IMR-90 (cell line): ENCODE data around the gene ACVR1B. TPM values are rescaled to one million over a fixed set of nuclear protein-coding genes. Genes with fewer than 3 reads are reported as not detected.
A peak's percentile ranks its signal among the peaks of the same experiment; 100 is the strongest.

ENCODE experiments used
- ATAC-seq: fragments of 200-7000 bp; cut with Tn5 transposase; 2 replicates; pipeline ENCODE4 v1.9.1; 2020; ENCODE audit warnings: low read depth, mild to moderate bottlenecking, moderate library complexity
- BruUV-seq: library from RNA; stranded (reverse); fragments of 400-500 nt; replicated peaks from 2 replicates; lab custom pipeline; 2021; lab: Mats Ljungman, UMichigan
- CTCF ChIA-PET: fragments of 300-600 bp; formaldehyde crosslinking; extraction: SDS; loops from one replicate; lab custom pipeline; 2021; ENCODE audit warnings: antibody characterized with exemption; lab: Yijun Ruan, JAX
- POLR2A ChIA-PET: fragments of 300-600 bp; sonication (Branson Sonifier 250); formaldehyde crosslinking; loops from one replicate; lab custom pipeline; 2022; ENCODE audit warnings: antibody characterized with exemption; ENCODE audit not compliant: unreplicated experiment; lab: Charles Lee
- DNase-seq: peaks from one replicate; pipeline ENCODE4 v3.0.0; 2013
- H2AFZ ChIP-seq: replicated peaks from 2 replicates; pipeline ENCODE3; 2013; ENCODE audit warnings: low read length, mild to moderate bottlenecking; ENCODE audit not compliant: poor library complexity
- H2AK5ac ChIP-seq: 2 replicates; pipeline ENCODE4 v1.6.1; 2013; ENCODE audit warnings: low read depth, low read length, inconsistent platforms
- H2AK9ac ChIP-seq: replicated peaks from 2 replicates; pipeline ENCODE3; 2013; ENCODE audit warnings: mild to moderate bottlenecking, low read depth, low read length, moderate library complexity; ENCODE audit not compliant: poor library complexity
- H2BK120ac ChIP-seq: 2 replicates; pipeline ENCODE4 v1.6.1; 2013; ENCODE audit warnings: low read depth, low read length, inconsistent platforms
- H2BK15ac ChIP-seq: 3 replicates; pipeline ENCODE4 v1.6.1; 2013; ENCODE audit warnings: low read depth, low read length, inconsistent platforms
- H2BK20ac ChIP-seq: 2 replicates; pipeline ENCODE4 v1.6.1; 2013; ENCODE audit warnings: low read depth, mild to moderate bottlenecking, inconsistent platforms, low read length, moderate library complexity
- H2BK5ac ChIP-seq: 2 replicates; pipeline ENCODE4 v1.6.1; 2013; ENCODE audit warnings: mild to moderate bottlenecking, low read depth, low read length, inconsistent platforms; ENCODE audit not compliant: poor library complexity, severe bottlenecking
- H3K14ac ChIP-seq: replicated peaks from 2 replicates; pipeline ENCODE4 v1.6.1; 2013; ENCODE audit warnings: low read depth, low read length, inconsistent platforms
- H3K18ac ChIP-seq: 2 replicates; pipeline ENCODE4 v1.6.1; 2013; ENCODE audit warnings: low read depth, low read length, control low read depth
- H3K23ac ChIP-seq: 2 replicates; pipeline ENCODE4 v1.6.1; 2013; ENCODE audit warnings: low read depth, low read length, inconsistent platforms
- H3K27ac ChIP-seq: 2 replicates; pipeline ENCODE4 v1.5.1; 2013; ENCODE audit warnings: mild to moderate bottlenecking, control low read depth, low read length; ENCODE audit not compliant: insufficient read depth
- H3K27me3 ChIP-seq: 2 replicates; pipeline ENCODE4 v1.6.1; 2013; ENCODE audit warnings: low read length; ENCODE audit not compliant: control insufficient read depth, insufficient read depth
- H3K36me3 ChIP-seq: 2 replicates; pipeline ENCODE4 v1.6.1; 2013; ENCODE audit warnings: low read length, mixed read lengths; ENCODE audit not compliant: control insufficient read depth, insufficient read depth
- H3K4ac ChIP-seq: 2 replicates; pipeline ENCODE4 v1.6.1; 2013; ENCODE audit warnings: low read depth, low read length, inconsistent platforms
- H3K4me1 ChIP-seq: 2 replicates; pipeline ENCODE4 v1.6.1; 2013; ENCODE audit warnings: low read length, mixed read lengths; ENCODE audit not compliant: control insufficient read depth, insufficient read depth
- H3K4me2 ChIP-seq: 2 replicates; pipeline ENCODE4 v1.6.1; 2013; ENCODE audit warnings: low read depth, mild to moderate bottlenecking, control low read depth, low read length, moderate library complexity
- H3K4me3 ChIP-seq: 2 replicates; pipeline ENCODE4 v1.5.1; 2013; ENCODE audit warnings: low read depth, mild to moderate bottlenecking, control low read depth, low read length, moderate library complexity; ENCODE audit not compliant: insufficient read depth
- H3K56ac ChIP-seq: 2 replicates; pipeline ENCODE4 v1.6.1; 2013; ENCODE audit warnings: low read length, inconsistent platforms; ENCODE audit not compliant: insufficient read depth; ENCODE audit errors: extremely low read depth
- H3K79me1 ChIP-seq, 2 experiments: 2 replicates each; pipeline ENCODE4 v1.6.1; 2013; ENCODE audit warnings: low read length in 2 of 2, inconsistent platforms in 1 of 2, low read depth in 1 of 2
- H3K9ac ChIP-seq: 2 replicates; pipeline ENCODE4 v1.6.1; 2013; ENCODE audit warnings: low read depth, low read length, control low read depth
- H3K9me1 ChIP-seq: 2 replicates; pipeline ENCODE4 v1.6.1; 2013; ENCODE audit warnings: low read length, inconsistent platforms; ENCODE audit not compliant: insufficient read depth
- H3K9me3 ChIP-seq: 2 replicates; pipeline ENCODE4 v1.6.1; 2013; ENCODE audit warnings: low read length; ENCODE audit not compliant: control insufficient read depth, insufficient read depth
- H4K20me1 ChIP-seq: 2 replicates; pipeline ENCODE4 v1.6.1; 2013; ENCODE audit warnings: low read length, inconsistent platforms; ENCODE audit not compliant: insufficient read depth
- H4K5ac ChIP-seq: 2 replicates; pipeline ENCODE4 v1.6.1; 2013; ENCODE audit warnings: mild to moderate bottlenecking, low read depth, low read length, control low read depth
- H4K8ac ChIP-seq, 2 experiments: 2 replicates each; pipeline ENCODE4 v1.6.1; 2013; ENCODE audit warnings: low read depth in 2 of 2, low read length in 2 of 2, control low read depth in 1 of 2, inconsistent platforms in 1 of 2
- H4K91ac ChIP-seq: 2 replicates; pipeline ENCODE4 v1.6.1; 2013; ENCODE audit warnings: low read depth, low read length, inconsistent platforms; ENCODE audit not compliant: insufficient read depth
- BHLHE40 ChIP-seq: fragments of 150-350 bp; IDR thresholded peaks from 2 replicates; pipeline ENCODE4 v1.6.1; 2016; ENCODE audit warnings: mild to moderate bottlenecking, low read depth, low read length
- CEBPB ChIP-seq: IDR thresholded peaks from 2 replicates; pipeline ENCODE4 v1.6.1; 2012; ENCODE audit warnings: low read depth, low read length, improper control_type of control experiment
- FOS ChIP-seq: fragments of 150-350 bp; IDR thresholded peaks from 2 replicates; pipeline ENCODE4 v1.6.1; 2016; ENCODE audit warnings: low read depth, low read length
- MAFK ChIP-seq: IDR thresholded peaks from 2 replicates; pipeline ENCODE4 v1.6.1; 2012; ENCODE audit warnings: low read depth, low read length, improper control_type of control experiment
- POLR2A ChIP-seq: IDR thresholded peaks from 2 replicates; pipeline ENCODE4 v1.6.1; 2012; ENCODE audit warnings: mild to moderate bottlenecking, low read depth, low read length
- SMC3 ChIP-seq: fragments of 150-350 bp; IDR thresholded peaks from 2 replicates; pipeline ENCODE4 v1.6.1; 2016; ENCODE audit warnings: low read depth, mild to moderate bottlenecking, antibody characterized with exemption, low read length, moderate library complexity
- WGBS, 2 experiments: methylation state at CpG; one replicate each; pipeline versions ENCODE4 v1.1.5 to v1.1.7; 2013; ENCODE audit warnings: missing lambda C conversion rate in 2 of 2; ENCODE audit not compliant: insufficient read length in 1 of 2; ENCODE audit errors: extremely low coverage in 2 of 2; 5-methylcytosine and 5-hydroxymethylcytosine counted together
- dilution Hi-C: fragments of 300-500 bp; cut with HindIII; formaldehyde crosslinking; loops from one replicate; pipeline ENCODE4 v1.14.3; 2018; ENCODE audit warnings: low sequenced_read_pairs; ENCODE audit not compliant: unreplicated experiment
- in situ Hi-C: fragments of 300-500 bp; cut with MboI; formaldehyde crosslinking; loops from 3 replicates; pipeline ENCODE4 v1.14.3; 2019; ENCODE audit warnings: low sequenced_read_pairs, inconsistent platforms, mixed read lengths
- intact Hi-C: fragments of 100-400 bp; cut with micrococcal nuclease; formaldehyde crosslinking; loops from 2 replicates; pipeline ENCODE4 v1.10.0; 2022
- polyA plus RNA-seq, 3 experiments: library from polyadenylated mRNA; depleted of rRNA; stranded (reverse); fragments of >200 nt; gene quantifications; 2 replicates each; pipeline ENCODE4 v1.2.3, GENCODE V29; 2012; ENCODE audit warnings: low replicate concordance in 1 of 3
- total RNA-seq: library from RNA; depleted of rRNA; stranded (reverse); fragments of >200 nt; gene quantifications from 2 replicates; pipeline ENCODE4 v1.2.3, GENCODE V29; 2012

ACVR1B gene
- total and polyA plus RNA-seq, 2 of the 4 experiments (the other 2 are of a cell fraction): 5.7 to 13.6 TPM

- H3K27me3 ChIP-seq: no peaks in the 10 kb centered on the region
- BruUV-seq: TSS peak; percentile 95
- DNase-seq: peak; percentile 80
- H2AK5ac ChIP-seq: 0 out of 2 replicates have a peak overlapping the region, but pooled peaks have one; percentile 3
- peak; percentile 44 for ATAC-seq
- CTCF ChIA-PET: interaction anchor here (1.0 to 1.6 kb wide), 5 partner anchors 9 to 50 kb away, joined by 4 to 9 read pairs (median 5); partner anchors contain the start of gene NR4A1
- 0 out of 2 replicates have a peak overlapping the region, but pooled peaks have one; percentile 25 for H3K27ac ChIP-seq
- intact Hi-C loops: loop anchor here (2.0 kb wide), 2 partner anchors 38 to 50 kb away; no protein-coding TSS in a partner anchor
- in situ Hi-C loops: no loop called here
- H4K8ac ChIP-seq: peak overlapping the region in 1 of 2 experiments; percentile 42; a peak in 1 of 4 replicates
- peak overlapping the region; percentile 29; the same call in 1 of the 2 replicates for H3K14ac ChIP-seq
- H3K9me3 ChIP-seq: no peaks in the 10 kb centered on the region
- H4K91ac ChIP-seq: no peak overlapping the region
- 0 out of 2 replicates have a peak overlapping the region, but pooled peaks have one; percentile 12 for H2BK20ac ChIP-seq
- no peak overlapping the region for H4K5ac ChIP-seq
- H2BK120ac ChIP-seq: no peak overlapping the region
- H2AFZ ChIP-seq: peak overlapping the region; percentile 93
- peak overlapping the region; percentile 2; the same call in 1 of the 2 replicates for H3K9ac ChIP-seq
- H3K9me1 ChIP-seq: peaks cover 2% of the 10 kb centered on the region
- H2BK5ac ChIP-seq: peak overlapping the region; percentile 11
- no peak overlapping the region for H3K56ac ChIP-seq
- peaks cover 0 to 11% of the 10 kb centered on the region in 2 experiments; a peak in 2 of 4 replicates for H3K79me1 ChIP-seq
- no peak overlapping the region; the same call in 1 of the 2 replicates for H3K23ac ChIP-seq
- TF ChIP-seq SMC3 (no peak), BHLHE40 (no peak), MAFK (no peak), FOS (no peak), POLR2A (0 out of 2 replicates have a peak, but pooled peaks have one; percentile 61), CEBPB (0 out of 2 replicates have a peak, but pooled peaks have one; percentile 10)
- peak overlapping the region; percentile 19; the same call in 1 of the 2 replicates for H3K4ac ChIP-seq
- H3K4me2 ChIP-seq: peak overlapping the region; percentile 79
- H3K4me1 ChIP-seq: peaks cover 8% of the 10 kb centered on the region
- H4K20me1 ChIP-seq: no peaks in the 10 kb centered on the region
- no peak overlapping the region for H2BK15ac ChIP-seq
- dilution Hi-C loops: no loop called here
- peak overlapping the region; percentile 17 for H2AK9ac ChIP-seq
- no peak overlapping the region; the same call in 1 of the 2 replicates for H3K18ac ChIP-seq
- H3K36me3 ChIP-seq: no peaks in the 10 kb centered on the region
- WGBS, 2 experiments: no CpG with 5 or more reads among the region's 5 CpGs
- POLR2A ChIA-PET: interaction anchor here (0.9 to 1.2 kb wide), 4 partner anchors 14 to 32 kb away, joined by 3 to 5 read pairs (median 3); partner anchors contain the start of gene NR4A1
- H3K4me3 ChIP-seq: peak overlapping the region; percentile 20; the same call in 1 of the 2 replicates
These were observed 80.9 kb downstream of the ACVR1B start for GRCh38 chr12:52032446-52032803.
